Brain microvascular endothelial cell (primary cell): ENCODE results near the gene ATAD5.

Source experiments
- DNase-seq: peaks from one replicate; pipeline ENCODE4 v3.0.0-alpha.2; 2020
- H3K27ac ChIP-seq: fragments of 250-450 bp; sonication (Bioruptor Pico); 2 replicates; pipeline ENCODE4 v1.5.1; 2020; ENCODE audit warnings: mild to moderate bottlenecking, moderate library complexity
- H3K27me3 ChIP-seq: fragments of 250-450 bp; sonication (Bioruptor Pico); replicated peaks from 2 replicates; pipeline ENCODE4 v1.5.1; 2020; ENCODE audit warnings: mild to moderate bottlenecking
- H3K36me3 ChIP-seq: fragments of 250-450 bp; sonication (Bioruptor Pico); replicated peaks from 2 replicates; pipeline ENCODE4 v1.5.1; 2020; ENCODE audit warnings: mild to moderate bottlenecking
- H3K4me3 ChIP-seq: 2 replicates; pipeline ENCODE4 v1.5.1; 2011; ENCODE audit warnings: low read depth, mild to moderate bottlenecking, control low read depth, low read length, moderate library complexity
- CTCF ChIP-seq: IDR thresholded peaks from 2 replicates; pipeline ENCODE4 v1.5.1; 2011; ENCODE audit warnings: low read depth, mild to moderate bottlenecking, moderate library complexity, low read length, control low read depth, inconsistent platforms; ENCODE audit errors: missing control alignments
- in situ Hi-C: cut with HindIII; loops from 2 replicates; pipeline ENCODE4 v1.10.0; 2017; ENCODE audit warnings: low sequenced_read_pairs, low pct_ligation_motif_present

ATAD5 gene

GRCh38 chr17:30794372-30794771, 37.4 kb upstream of the ATAD5 start:
- Histone ChIP-seq H3K36me3 (peaks cover 42% of the 10 kb centered on the region), H3K27me3 (no peaks in the 10 kb centered on the region), H3K4me3 (no peak overlapping the region), H3K27ac (no peak overlapping the region)
- in situ Hi-C loops, result no loop called here
- DNase-seq, result no peak
- no peak for TF ChIP-seq CTCF

- Histone ChIP-seq H3K27ac (no peak overlapping the region), H3K27me3 (no peaks in the 10 kb centered on the region), H3K36me3 (peaks cover 34% of the 10 kb centered on the region), H3K4me3 (no peak overlapping the region)
- DNase-seq, result no peak
- in situ Hi-C loops, result no loop called here
- TF ChIP-seq CTCF, result no peak
Observed at GRCh38 chr17:30796016-30796415, 35.8 kb upstream of the ATAD5 start.

GRCh38 chr17:30801671-30802070, 30.1 kb upstream of the ATAD5 start:
- TF ChIP-seq CTCF, result no peak
- H3K36me3 ChIP-seq, result peaks cover 21% of the 10 kb centered on the region
- DNase-seq, result no peak
- in situ Hi-C loops, result no loop called here
- H3K27ac ChIP-seq, result no peak overlapping the region
- H3K4me3 ChIP-seq, result no peak overlapping the region
- H3K27me3 ChIP-seq, result no peaks in the 10 kb centered on the region

- in situ Hi-C loops, result no loop called here
Observed at GRCh38 chr17:30805944-30806456, 25.8 kb upstream of the ATAD5 start.

GRCh38 chr17:30807896-30808295, 23.9 kb upstream of the ATAD5 start:
- no peak overlapping the region for H3K27ac ChIP-seq
- H3K27me3 ChIP-seq, result no peaks in the 10 kb centered on the region
- H3K36me3 ChIP-seq, result peaks cover 7% of the 10 kb centered on the region
- in situ Hi-C loops, result no loop called here
- no peak overlapping the region for H3K4me3 ChIP-seq
- no peak for TF ChIP-seq CTCF
- no peak for DNase-seq

More at GRCh38 chr17:30805944-30806456, 25.8 kb upstream of the ATAD5 start:
- DNase-seq, result no peak
- TF ChIP-seq CTCF, result peak; percentile 7
- H3K27me3 ChIP-seq, result no peaks in the 10 kb centered on the region
- peaks cover 21% of the 10 kb centered on the region for H3K36me3 ChIP-seq
- H3K4me3 ChIP-seq, result no peak overlapping the region
- no peak overlapping the region for H3K27ac ChIP-seq

GRCh38 chr17:30808785-30809286, 22.9 kb upstream of the ATAD5 start:
- no peaks in the 10 kb centered on the region for H3K27me3 ChIP-seq
- H3K4me3 ChIP-seq, result no peak overlapping the region
- H3K36me3 ChIP-seq, result peaks cover under 1% of the 10 kb centered on the region
- in situ Hi-C loops, result no loop called here
- H3K27ac ChIP-seq, result no peak overlapping the region
- TF ChIP-seq CTCF, result no peak
- no peak for DNase-seq
